AG09309 (cell line): ENCODE results near the gene IGF2BP1.

Experiments
- DNase-seq: peaks from one replicate; pipeline ENCODE4 v3.0.0-alpha.2; 2010; ENCODE audit warnings: low read depth
- H3K4me3 ChIP-seq: 2 replicates; pipeline ENCODE4 v1.5.1; 2011; ENCODE audit warnings: mild to moderate bottlenecking, low read depth, low read length, moderate library complexity; ENCODE audit not compliant: control insufficient read depth
- CTCF ChIP-seq: IDR thresholded peaks from 2 replicates; pipeline ENCODE4 v1.5.1; 2011; ENCODE audit warnings: mild to moderate bottlenecking, low read depth, low read length, inconsistent platforms; ENCODE audit not compliant: insufficient read depth, control insufficient read depth; ENCODE audit errors: missing control alignments

IGF2BP1 gene

GRCh38 chr17:48995974-48996721 lies 1.0 kb upstream of the IGF2BP1 start:
- no peak for TF ChIP-seq CTCF
- no peak for DNase-seq
- H3K4me3 ChIP-seq = no peak overlapping the region

DNA sequence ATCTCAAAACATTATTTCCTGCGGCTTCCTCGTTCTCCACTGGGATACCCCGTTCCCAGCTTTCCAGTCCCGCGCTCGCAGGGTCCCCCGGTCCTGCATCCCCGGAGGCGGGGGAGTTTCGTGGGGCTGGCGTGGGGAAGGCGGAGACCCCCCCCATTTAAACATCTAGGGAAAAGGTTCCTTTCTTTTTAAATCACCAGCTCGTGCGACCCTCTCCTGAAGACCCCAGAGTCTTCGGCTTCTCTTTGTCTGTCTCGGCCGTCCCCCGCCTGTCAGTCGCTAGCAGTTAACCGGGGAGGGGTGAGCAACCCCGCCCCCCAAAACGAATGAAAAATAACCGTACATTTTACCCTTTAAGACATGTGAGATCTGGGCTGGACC lies 473 bp upstream of the IGF2BP1 start:
- no peak overlapping the region for H3K4me3 ChIP-seq
- no peak for DNase-seq

GRCh38 chr17:48997827-48998586 lies 822 bp downstream of the IGF2BP1 start:
- peak overlapping the region; percentile 38 for H3K4me3 ChIP-seq
- no peak for DNase-seq
- TF ChIP-seq CTCF = no peak

More for the DNA sequence above, 473 bp upstream of the IGF2BP1 start:
- no peak for TF ChIP-seq CTCF

GRCh38 chr17:48998587-48999440 lies 1.6 kb downstream of the IGF2BP1 start:
- H3K4me3 ChIP-seq = peak overlapping the region; percentile 13
- no peak for DNase-seq
- no peak for TF ChIP-seq CTCF

- no peak for TF ChIP-seq CTCF
- no peak overlapping the region for H3K4me3 ChIP-seq
- DNase-seq = no peak
Measured at GRCh38 chr17:49000943-49001342, 3.8 kb downstream of the IGF2BP1 start.

- no peak for DNase-seq
- H3K4me3 ChIP-seq = no peak overlapping the region
- TF ChIP-seq CTCF = no peak
Measured at GRCh38 chr17:49001671-49002070, 4.5 kb downstream of the IGF2BP1 start.
